Activated effector memory CD4-positive, alpha-beta T cell treated with Interleukin-2 at 50 U/mL for 16 hours (primary cell): Measurements from ENCODE around the gene C11orf87.

ENCODE experiments used
- DNase-seq: peaks from one replicate; pipeline ENCODE4 v3.0.0-alpha.2; 2020

The C11orf87 gene

GRCh38 chr11:109421981-109422869, at the start of gene C11orf87:
TSS of gene C11orf87 (plus strand) at chr11:109422190. CDS start at chr11:109423634, 1,444 bp downstream.
- no peak for DNase-seq

GRCh38 chr11:109374032-109374431, 48.0 kb upstream of the C11orf87 start:
- DNase-seq: no peak

- no peak for DNase-seq
Observed at GRCh38 chr11:109374441-109374840, 47.5 kb upstream of the C11orf87 start.

- DNase-seq: no peak
Observed at GRCh38 chr11:109377039-109377742, 44.8 kb upstream of the C11orf87 start.

GRCh38 chr11:109378034-109378433, 44.0 kb upstream of the C11orf87 start:
- DNase-seq: no peak

- no peak for DNase-seq
Observed at GRCh38 chr11:109383306-109383705, 38.7 kb upstream of the C11orf87 start.

- DNase-seq: no peak
Observed at GRCh38 chr11:109384873-109385272, 37.1 kb upstream of the C11orf87 start.

GRCh38 chr11:109388982-109389381, 33.0 kb upstream of the C11orf87 start:
- DNase-seq: no peak

- no peak for DNase-seq
Observed at GRCh38 chr11:109390752-109391151, 31.2 kb upstream of the C11orf87 start.

GRCh38 chr11:109401545-109401944, 20.4 kb upstream of the C11orf87 start:
- no peak for DNase-seq

GRCh38 chr11:109405671-109406070, 16.3 kb upstream of the C11orf87 start:
- DNase-seq: no peak

GRCh38 chr11:109416601-109417000, 5.4 kb upstream of the C11orf87 start:
- no peak for DNase-seq

GRCh38 chr11:109422870-109423465, 978 bp downstream of the C11orf87 start:
- no peak for DNase-seq

GRCh38 chr11:109423466-109424190, 1.6 kb downstream of the C11orf87 start:
- no peak for DNase-seq

GRCh38 chr11:109424901-109425300, 2.9 kb downstream of the C11orf87 start:
- no peak for DNase-seq

GRCh38 chr11:109425554-109425953, 3.6 kb downstream of the C11orf87 start:
- DNase-seq: no peak

GRCh38 chr11:109426442-109427240, 4.7 kb downstream of the C11orf87 start:
- no peak for DNase-seq

- no peak for DNase-seq
Observed at GRCh38 chr11:109432105-109432504, 10.1 kb downstream of the C11orf87 start.

GRCh38 chr11:109433753-109434256, 11.8 kb downstream of the C11orf87 start:
- DNase-seq: no peak

GRCh38 chr11:109435121-109435742, 13.2 kb downstream of the C11orf87 start:
- no peak for DNase-seq

- DNase-seq: no peak
Observed at GRCh38 chr11:109439684-109440083, 17.7 kb downstream of the C11orf87 start.
